Measurements from ENCODE around the gene DIAPH3.
"Not testable (repeated sequence)": the region's sequence is repeated elsewhere in the genome, so short reads cannot be mapped to it uniquely, and the experiment has no call there.

DIAPH3 gene

DNA sequence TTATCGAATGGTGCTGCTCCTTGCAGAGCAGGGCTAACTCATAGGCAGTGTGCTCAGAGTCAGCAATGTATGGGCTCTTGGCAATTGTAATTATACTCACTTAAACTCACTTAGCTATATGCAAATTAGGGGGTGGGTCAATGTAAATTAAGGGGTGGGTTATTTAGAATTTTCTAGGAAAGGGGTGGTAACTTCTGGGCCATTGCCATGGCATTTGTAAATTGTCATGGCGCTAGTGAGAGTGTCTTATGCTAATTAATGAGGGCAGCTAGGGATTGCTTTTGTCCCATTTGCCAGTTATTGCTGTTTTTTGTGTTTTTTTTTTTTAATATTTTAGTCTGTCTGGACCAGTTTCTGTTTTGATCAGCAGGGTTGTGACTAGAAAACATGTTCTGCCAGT is 68.4 kb downstream of the DIAPH3 start:
- DNase-seq (ENCODE audit: low read depth): no peak

- no peak for DNase-seq (ENCODE audit: low read depth)
Measured at GRCh38 chr13:60094385-60095088, 69.2 kb downstream of the DIAPH3 start.

- DNase-seq (ENCODE audit: low read depth): no peak
Measured at GRCh38 chr13:60093425-60094019, 70.2 kb downstream of the DIAPH3 start.

GRCh38 chr13:60091573-60091972 is 72.2 kb downstream of the DIAPH3 start:
- DNase-seq (ENCODE audit: low read depth): no peak

- DNase-seq (ENCODE audit: low read depth): no peak
Measured at GRCh38 chr13:60090574-60090973, 73.2 kb downstream of the DIAPH3 start.

- DNase-seq (ENCODE audit: low read depth): not testable (repeated sequence)
Measured at GRCh38 chr13:60083780-60084179, 79.9 kb downstream of the DIAPH3 start.

- no peak for DNase-seq (ENCODE audit: low read depth)
Measured at GRCh38 chr13:60080850-60081249, 82.9 kb downstream of the DIAPH3 start.

DNA sequence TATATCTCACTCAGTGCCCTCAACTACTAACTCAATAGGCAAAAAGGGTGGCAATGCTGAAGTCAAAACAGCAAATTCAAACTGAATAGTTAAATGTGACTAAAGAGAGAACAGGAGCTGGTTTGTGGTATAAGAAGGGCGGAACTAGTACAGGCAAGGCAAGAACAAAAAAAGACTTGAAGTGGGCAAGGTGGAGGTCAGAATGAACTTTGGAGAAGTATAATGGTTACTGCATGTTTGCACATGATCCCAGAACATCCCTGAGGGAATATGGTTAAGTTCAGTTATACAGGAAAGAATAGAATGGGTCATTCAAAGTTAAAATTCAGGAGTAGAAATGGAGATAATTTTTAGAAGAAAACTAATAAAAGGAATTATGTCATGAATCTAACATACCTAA is 85.5 kb downstream of the DIAPH3 start:
- no peak for DNase-seq (ENCODE audit: low read depth)

- DNase-seq (ENCODE audit: low read depth): no peak
Measured at GRCh38 chr13:60075850-60076249, 87.9 kb downstream of the DIAPH3 start.

DNA sequence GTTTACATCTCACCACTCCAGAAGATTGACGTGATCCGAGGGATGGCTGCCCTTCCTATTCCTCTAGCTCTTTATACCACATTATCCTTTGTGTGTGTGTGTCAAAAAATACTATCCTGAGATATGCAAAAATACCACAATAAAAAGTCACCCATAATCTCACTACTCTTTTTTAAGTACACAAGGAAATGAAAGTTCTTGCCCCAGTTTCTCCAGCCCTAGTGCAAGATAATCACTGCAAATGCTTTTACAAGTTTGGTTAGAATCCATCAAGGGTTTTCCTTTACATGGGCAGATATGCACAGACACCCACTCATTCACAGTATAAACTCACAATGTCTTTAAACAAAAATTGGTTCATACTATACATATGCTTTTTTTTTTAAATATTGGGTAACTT is 89.3 kb downstream of the DIAPH3 start:
- DNase-seq (ENCODE audit: low read depth): no peak

GRCh38 chr13:60066226-60066625 is 97.5 kb downstream of the DIAPH3 start:
- no peak for DNase-seq (ENCODE audit: low read depth)

DNA sequence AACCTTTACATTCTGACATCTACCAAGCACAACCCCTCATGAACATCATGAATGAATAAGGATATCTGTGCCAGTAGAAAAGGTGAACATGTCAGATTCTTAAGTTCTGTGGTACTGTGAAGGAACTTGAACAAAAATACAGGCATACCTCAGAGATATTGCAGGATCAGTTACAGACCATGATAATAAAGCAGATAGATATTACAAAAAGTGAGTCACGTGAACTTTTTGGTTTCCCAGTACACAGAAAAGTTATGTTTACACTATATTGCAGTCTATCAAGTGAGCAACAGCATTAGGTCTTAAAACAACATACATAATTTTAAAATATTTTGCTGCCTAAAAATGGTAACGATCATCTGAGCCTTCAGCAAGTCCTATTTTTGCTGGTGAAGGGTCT is 101.2 kb downstream of the DIAPH3 start:
- no peak for DNase-seq (ENCODE audit: low read depth)

- DNase-seq (ENCODE audit: low read depth): no peak
Measured at GRCh38 chr13:60061737-60062136, 102.0 kb downstream of the DIAPH3 start.

- no peak for DNase-seq (ENCODE audit: low read depth)
Measured at GRCh38 chr13:60051754-60052285, 111.9 kb downstream of the DIAPH3 start.

DNA sequence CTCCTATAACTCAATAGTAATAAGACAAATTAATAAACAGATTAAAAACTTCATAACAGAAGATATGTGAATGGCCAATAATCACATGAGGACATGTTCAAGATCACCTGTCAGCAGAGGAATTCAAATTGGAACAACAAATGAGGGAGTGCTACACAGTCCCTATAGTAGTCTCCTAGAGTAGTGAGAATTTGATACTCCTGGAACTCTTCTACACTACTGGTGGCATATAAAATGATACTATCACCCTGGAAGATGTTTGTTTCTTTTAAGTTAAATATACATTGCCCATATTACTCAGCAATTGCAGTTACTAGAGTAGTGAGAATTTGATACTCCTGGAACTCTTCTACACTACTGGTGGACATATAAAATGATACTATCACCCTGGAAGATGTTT is 115.4 kb downstream of the DIAPH3 start:
- DNase-seq (ENCODE audit: low read depth): not testable (repeated sequence)

DNA sequence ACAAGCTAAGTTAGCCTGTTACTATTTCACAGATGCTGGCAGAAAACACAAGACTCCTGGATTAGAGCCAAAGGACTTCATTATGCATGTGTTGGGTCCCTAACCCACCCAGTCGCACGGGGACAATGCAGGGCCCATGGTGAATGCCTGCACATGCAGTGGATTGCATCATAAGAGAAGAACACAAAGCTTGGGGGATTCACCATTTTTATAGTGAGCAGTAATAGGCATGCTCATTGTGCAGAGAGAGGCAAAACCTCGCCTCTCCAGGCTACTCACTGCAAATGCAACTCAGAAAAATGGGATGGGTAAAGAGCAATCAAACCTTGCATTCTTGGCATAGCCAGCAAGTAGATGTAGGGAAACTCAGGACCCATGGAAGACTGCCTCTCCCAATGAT is 115.8 kb downstream of the DIAPH3 start:
- no peak for DNase-seq (ENCODE audit: low read depth)

DNA sequence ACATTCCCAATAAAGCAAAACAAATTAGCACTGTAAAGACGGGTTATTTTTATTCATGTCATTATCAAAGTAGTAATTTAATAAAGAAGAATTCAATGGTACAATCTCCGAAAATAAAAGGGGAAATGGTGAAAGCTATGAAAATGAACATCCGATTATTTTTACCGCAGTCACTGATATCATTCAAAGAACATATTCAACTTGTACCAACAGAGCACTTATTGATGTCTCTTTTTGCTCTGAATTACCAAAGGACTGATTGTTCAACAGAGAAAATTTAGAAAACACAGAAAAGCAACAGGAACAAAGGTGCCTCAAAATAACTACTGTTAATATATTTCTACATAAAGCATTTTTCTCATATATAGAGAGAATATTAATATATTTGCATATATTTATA is 119.4 kb downstream of the DIAPH3 start:
- DNase-seq (ENCODE audit: low read depth): no peak

- DNase-seq (ENCODE audit: low read depth): no peak
Measured at GRCh38 chr13:60043262-60043661, 120.5 kb downstream of the DIAPH3 start.

GRCh38 chr13:60040668-60041067 is 123.1 kb downstream of the DIAPH3 start:
- not testable (repeated sequence) for DNase-seq (ENCODE audit: low read depth)

DNA sequence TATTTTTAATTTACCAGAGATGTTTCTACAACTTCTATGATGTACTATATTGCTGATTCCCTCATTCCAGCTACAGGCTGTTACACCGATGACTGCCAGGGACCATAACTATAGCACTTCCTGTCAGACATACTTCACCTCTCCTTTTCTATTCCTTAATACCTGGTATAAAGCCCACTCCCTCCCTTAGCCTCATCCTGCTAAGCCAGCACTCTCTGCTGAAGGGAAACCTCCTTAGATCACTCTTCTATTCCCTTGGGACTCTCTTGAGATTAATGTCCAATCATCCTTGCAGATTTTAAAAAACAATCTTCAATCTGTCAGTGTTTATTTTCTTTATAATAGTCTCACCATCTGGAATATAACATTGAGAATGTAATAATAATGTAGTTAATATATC is 127.9 kb downstream of the DIAPH3 start:
- no peak for DNase-seq (ENCODE audit: low read depth)

DNA sequence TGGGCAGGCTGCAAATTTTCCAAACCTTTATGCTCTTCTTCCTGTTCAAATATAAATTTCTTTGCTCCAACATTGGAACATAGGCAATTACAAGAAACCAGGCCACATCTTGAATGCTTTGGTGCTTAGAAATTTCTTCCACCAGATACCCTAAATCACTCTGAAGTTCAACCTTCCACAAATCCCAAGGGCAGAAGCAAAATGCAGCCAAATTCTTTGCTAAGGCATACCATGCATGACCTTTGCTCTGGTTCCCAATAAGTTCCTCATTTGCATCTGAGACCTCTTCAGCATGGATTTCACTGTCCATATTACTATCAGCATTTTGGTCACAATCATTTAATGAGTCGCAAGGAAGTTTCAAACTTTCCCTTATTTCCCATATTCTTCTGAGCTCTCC is 130.9 kb downstream of the DIAPH3 start:
- DNase-seq (ENCODE audit: low read depth): no peak

- no peak for DNase-seq (ENCODE audit: low read depth)
Measured at GRCh38 chr13:60028021-60028420, 135.7 kb downstream of the DIAPH3 start.

GRCh38 chr13:60026286-60026685 is 137.4 kb downstream of the DIAPH3 start:
- no peak for DNase-seq (ENCODE audit: low read depth)

DNA sequence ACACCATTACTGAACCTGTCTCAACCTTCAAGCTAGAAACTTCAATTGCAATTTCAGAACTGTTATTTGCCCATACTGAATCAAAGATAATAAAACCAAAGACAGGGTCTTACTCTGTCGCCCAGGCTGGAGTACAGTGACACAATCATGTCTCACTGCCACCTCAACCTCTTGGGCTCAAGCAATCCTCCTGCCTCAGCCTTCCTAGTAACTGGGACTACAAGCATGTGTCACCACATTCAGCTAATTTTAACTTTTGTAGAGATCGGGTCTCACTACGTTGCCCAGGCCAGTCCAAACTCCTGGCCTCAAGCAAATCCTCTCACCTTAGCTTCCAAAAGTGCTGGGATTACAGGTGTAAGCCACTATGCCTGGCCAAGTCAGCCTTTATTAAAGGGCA is 143.4 kb downstream of the DIAPH3 start:
- DNase-seq (ENCODE audit: low read depth): no peak

All from stimulated activated CD8-positive, alpha-beta memory T cell treated with anti-CD3 and anti-CD28 coated beads, Interleukin-4, amount 100 ng/mL, for 24 hours (primary cell).